GM21367 (cell line): Measurements from ENCODE around the gene COG8.
"Not testable (repeated sequence)": the region's sequence is repeated elsewhere in the genome, so short reads cannot be mapped to it uniquely, and the experiment has no call there.

Experiments used
- ATAC-seq: cut with Tn5 transposase; IDR thresholded peaks from one replicate; pipeline ENCODE4 v1.9.1; 2021; ENCODE audit not compliant: unreplicated experiment

Gene COG8, protein sequence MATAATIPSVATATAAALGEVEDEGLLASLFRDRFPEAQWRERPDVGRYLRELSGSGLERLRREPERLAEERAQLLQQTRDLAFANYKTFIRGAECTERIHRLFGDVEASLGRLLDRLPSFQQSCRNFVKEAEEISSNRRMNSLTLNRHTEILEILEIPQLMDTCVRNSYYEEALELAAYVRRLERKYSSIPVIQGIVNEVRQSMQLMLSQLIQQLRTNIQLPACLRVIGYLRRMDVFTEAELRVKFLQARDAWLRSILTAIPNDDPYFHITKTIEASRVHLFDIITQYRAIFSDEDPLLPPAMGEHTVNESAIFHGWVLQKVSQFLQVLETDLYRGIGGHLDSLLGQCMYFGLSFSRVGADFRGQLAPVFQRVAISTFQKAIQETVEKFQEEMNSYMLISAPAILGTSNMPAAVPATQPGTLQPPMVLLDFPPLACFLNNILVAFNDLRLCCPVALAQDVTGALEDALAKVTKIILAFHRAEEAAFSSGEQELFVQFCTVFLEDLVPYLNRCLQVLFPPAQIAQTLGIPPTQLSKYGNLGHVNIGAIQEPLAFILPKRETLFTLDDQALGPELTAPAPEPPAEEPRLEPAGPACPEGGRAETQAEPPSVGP

DNA sequence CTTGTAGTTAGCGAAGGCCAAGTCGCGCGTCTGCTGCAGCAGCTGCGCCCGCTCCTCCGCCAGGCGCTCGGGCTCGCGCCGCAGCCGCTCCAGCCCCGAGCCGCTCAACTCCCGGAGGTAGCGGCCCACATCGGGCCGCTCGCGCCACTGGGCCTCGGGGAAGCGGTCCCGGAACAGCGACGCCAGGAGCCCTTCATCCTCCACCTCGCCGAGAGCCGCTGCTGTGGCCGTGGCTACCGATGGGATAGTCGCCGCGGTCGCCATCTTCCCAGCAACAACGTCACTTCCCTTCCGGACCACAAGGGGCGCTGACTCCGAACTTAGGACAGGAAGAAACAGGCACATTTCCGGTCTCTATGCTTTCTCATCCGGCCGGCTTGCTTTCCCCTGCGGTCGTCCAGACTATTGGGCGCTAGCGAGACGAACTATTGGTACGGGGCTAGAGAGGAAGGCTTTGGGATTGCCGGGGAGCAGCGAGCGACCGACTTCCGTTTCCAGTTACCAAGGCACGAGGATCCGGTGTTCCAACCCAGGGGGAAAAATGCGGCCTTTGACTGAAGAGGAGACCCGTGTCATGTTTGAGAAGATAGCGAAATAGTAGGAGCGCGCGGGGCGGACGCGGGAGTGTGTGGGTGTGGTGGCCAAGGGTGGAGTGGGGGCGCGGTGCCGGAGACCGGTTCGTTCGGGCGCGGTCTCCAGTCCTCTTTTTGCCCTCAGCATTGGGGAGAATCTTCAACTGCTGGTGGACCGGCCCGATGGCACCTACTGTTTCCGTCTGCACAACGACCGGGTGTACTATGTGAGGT, at the start of gene COG8, which contains the start of gene NIP7:
TSS of gene COG8 (minus strand) at position 276 of the 806 bp plus-strand sequence. CDS start at position 264, 12 bp downstream.
TSS of gene NIP7 (plus strand) at position 484 of the 806 bp plus-strand sequence. CDS start at position 542, 58 bp downstream.
- peak; percentile 80 for ATAC-seq

DNA sequence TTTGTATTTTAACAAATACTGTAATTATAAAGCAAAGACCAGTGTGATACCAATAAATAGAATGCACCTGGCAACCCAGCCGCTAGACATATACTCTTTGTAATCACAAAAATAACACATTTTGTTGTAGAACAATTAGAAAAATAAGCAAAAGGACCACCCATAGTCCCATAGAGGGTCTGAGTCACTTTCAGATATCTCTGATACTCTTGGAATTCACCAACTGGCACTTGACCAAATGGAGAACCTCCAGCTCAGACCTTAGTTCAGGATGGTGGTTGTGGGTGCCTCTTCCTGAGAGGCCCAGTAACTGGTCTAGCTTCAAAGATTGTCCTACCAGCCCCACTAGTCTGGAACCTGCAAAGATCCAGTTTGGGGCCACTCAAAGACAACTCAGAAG, 47.2 kb upstream of the COG8 start:
- no peak for ATAC-seq

DNA sequence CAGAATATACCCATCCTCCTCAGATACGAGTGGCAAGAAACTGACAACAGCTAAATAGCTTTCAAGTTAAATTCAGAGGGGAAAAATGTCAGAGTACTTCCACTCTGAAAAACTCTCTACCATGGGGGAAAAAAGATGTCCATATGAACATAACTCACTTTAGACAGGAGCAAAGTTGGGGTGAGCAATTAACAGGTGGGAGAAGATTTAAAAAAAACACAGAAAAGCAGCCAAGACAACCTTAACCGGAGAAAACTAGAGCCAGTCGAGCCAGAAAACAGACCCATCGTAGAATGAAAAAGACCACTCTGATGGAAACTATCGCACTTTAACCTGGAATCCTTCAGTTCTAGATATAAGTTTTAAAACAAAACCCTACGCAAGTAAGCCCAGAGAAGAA, 45.6 kb upstream of the COG8 start:
- no peak for ATAC-seq

DNA sequence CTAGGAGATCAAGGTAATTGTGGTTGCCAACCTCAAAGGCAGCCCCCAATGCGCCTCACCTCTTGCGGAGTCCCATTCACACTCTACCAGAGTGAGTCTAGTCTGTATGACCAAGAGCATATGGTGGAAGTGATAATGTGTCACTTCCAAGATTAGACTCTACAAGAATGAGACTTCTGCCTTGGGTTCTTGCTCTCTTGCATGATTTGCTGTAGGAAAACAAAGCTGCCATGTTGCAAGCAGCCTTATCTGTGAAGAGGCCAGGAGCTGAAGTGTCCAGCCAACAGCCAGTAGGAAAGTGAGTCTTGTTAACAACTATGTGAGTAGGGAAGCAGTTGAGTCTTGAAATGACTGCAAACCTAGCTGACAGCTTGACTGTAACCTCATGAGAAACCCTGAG, 43.1 kb upstream of the COG8 start:
- no peak for ATAC-seq

DNA sequence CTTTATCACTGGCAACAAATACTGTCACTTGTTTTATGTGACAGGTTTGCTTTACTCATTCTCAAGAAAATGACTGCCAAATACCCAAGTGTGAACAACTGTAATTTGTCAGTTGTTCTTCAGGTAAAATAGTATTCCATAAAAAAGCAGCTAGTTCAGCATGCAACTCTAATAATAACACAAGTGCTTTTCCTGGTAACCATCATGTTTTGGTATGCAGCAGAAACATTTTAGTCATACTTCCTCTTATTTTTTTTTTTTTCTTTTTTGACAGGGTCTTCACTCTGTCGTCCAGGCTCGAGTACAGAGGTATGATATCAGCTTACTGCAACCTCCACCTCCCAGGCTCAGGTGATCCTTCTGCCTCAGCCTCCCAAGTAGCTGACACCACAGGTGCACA, 41.9 kb upstream of the COG8 start:
- ATAC-seq: no peak

DNA sequence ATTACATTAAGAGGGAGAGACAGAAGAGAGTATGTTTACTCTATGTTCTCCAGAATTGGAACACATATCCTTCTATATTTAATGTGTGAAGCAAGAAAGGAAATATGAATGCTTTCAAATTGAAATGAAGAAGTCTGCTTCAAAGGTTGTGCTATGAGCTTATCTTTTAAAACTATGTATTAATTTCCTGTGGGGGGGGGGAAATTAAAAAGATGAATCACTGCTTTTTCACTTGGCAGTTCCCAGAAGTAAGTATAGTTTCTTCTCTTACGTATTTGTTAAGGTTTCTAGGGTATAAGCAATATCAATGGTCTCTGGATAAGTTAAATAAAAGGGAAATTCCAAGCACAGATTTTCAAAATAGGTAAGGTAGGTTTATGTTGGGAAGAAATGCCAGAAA, 39.4 kb upstream of the COG8 start:
- ATAC-seq: no peak

DNA sequence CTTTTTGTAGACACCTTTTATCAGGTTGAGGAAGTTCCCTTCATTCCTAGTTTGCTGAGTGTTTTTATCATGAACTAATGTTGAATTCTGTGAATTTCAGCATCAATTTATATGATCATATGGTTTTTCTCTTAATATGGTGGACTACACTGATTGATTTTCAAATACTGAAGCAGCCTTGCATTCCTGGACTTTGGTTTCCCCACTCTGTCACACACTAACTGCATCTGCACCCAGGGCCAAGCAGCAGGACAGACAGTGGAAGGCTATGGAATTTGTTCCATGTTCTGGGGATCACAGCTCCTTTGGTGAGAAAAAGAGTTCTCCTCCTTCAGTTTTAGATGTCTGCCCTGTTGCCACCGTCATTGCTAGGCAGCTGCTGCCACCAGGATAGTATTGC, 38.7 kb upstream of the COG8 start:
- no peak for ATAC-seq

DNA sequence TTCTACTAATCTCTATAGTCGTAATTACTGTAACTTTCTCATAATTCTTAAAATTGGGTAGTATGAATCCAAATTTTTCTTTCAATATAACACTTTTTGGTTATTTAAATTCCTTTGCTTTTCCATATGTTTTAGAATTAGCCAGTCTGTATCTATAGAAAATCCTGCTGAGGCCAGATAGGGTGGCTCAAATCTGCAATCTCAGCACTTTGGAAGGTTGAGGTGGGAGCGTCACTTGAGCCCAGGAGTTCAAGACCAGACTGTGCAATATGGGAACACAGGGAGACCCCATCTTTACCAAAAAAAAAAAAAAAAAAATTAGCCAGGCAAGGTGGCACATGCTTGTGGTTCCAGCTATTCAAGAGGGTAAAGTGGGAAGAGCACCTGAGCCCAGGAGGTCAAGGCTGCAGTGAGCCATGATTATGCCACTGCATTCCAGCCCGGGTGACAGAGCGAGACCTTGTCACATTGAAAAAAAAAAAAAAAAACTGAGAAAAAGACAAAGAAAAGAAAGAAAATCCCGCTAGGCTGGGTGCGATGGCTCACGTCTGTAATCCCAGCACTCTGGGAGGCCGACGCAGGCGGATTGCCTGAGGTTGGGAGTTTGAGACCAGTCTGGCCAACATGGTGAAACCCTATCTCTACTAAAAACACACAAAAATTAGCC, 37.2 kb upstream of the COG8 start:
- ATAC-seq: no peak

DNA sequence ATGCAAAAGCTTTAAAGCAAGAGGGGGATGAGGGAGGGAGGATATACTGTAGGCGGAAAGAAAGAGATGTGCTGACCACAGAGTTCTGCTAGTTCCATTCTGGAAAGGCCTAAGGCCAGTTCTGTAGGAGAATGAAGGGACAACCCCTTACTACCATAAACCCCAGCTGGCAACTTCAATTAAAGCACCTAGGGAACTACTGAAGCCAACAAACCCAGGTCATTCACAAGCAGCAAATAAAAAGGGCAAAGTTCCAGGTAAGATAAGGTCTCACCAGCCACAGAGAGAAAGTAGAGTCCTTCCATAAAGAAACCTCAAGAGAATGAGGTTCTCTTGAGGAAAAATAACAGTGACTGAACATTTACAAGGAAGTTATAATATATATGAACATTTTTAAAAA, 33.7 kb upstream of the COG8 start:
- ATAC-seq: no peak

DNA sequence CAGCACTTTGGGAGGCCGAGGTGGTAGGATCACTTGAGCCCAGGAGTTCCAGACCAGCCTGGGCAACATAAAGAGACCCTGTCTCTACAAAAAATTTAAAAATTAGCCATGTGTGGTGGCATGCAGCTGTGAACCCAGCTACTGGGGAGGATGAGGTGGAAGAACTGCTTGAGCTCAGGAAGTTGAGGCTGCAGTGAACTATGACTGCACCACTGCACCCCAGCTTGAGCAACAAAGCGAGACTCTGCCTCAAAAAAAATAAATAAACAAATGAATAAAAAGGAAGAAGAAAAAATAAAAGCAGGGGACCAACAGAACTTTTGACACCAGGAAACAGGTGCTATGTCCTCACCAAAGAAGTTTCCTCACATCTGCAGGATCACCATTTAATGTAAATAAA, 32.2 kb upstream of the COG8 start:
- ATAC-seq: no peak

DNA sequence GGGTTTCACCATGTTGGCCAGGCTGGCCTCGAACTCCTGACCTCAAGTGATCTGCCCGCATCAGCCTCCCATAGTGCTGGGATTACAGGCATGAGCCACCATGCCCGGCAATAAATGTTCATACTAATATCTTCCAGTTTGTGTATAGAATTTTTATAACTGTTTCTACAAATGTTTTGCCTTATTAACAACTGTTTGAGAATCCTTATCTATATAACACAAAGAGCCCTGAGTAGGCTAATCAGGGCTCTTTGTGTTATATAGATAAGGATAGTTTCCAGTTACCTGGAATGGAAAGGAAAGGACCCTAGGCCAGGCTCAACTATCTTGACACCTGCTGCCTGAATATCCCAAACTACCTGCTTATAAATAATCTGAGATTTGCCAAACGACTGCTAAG, 29.5 kb upstream of the COG8 start:
- ATAC-seq: no peak

DNA sequence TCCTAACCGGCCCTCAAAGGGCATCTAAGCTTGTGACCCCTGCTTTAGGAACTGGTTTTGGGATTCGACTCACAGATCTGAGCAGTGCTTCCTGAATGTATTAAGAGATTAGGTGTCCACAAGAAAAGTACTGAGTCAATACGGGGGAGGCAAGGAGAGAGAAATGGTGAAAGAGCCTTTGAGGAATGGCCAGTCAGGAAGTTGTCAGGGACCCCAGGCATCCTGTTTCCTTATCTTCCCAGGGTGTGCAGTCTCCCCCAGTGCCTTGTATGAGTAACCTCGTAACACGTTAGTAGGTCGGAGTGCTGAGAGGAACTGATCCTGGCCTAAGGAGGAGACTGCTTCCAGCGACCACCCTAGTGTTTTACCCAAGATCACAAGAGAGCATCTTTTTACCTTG, 28.6 kb upstream of the COG8 start:
- ATAC-seq: no peak

DNA sequence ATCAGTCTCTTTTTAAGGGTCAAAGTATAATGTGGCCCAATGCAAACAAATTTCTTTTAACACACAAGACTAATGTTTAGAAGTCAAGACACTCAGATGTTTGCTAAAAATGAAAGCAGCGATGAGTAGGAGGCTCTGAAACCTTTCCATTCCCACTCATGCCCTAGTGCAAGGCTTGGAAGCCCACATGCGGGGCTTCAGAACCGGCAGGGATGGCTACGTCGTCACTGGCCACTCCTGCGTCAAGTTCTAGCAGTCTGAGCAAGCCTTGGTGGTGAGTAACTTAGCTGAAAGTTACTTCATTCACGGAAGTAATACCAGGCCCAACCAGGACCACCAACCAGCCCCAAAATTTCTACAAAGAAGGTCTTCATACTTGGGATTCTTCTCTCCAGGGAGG, 27.1 kb upstream of the COG8 start:
- ATAC-seq: no peak

DNA sequence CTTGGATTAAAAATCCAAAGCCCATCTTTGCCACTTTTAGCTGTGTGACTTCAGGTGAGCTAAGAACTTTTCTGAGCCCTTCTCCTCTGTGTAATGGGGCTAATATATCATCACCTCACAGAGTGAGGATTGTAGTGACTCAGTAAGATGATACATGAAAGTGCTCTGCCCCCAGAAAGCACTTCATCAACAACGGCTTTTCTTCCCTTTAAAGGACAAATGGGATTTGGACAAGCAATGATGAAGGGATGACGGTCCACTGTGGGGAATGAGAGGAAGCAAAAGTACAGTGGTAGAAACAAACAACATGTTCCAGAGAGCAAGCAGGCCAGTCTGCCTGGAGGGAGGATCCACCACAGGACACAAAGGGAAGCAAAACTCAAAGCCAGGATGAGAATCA, 26.5 kb upstream of the COG8 start:
- ATAC-seq: no peak

DNA sequence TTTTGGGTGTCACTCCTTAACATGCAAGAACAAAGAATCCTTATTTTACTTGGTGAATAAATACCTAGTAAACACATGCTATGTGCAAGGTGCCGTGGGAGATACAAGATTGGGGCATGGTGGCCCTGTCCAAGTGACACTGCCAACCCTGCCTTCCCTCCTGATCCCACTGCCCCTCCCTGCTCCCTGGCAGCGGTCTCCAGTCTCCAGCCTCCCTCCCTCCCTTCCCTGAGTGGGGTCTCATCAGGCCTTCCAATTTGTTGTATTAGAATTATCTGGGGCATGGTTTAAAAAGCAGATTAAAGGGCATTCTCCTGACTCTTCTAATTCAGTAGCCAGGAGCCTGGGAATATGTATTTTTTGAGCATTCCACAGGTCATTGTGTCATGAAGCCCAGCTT, 24.7 kb upstream of the COG8 start:
- ATAC-seq: no peak

DNA sequence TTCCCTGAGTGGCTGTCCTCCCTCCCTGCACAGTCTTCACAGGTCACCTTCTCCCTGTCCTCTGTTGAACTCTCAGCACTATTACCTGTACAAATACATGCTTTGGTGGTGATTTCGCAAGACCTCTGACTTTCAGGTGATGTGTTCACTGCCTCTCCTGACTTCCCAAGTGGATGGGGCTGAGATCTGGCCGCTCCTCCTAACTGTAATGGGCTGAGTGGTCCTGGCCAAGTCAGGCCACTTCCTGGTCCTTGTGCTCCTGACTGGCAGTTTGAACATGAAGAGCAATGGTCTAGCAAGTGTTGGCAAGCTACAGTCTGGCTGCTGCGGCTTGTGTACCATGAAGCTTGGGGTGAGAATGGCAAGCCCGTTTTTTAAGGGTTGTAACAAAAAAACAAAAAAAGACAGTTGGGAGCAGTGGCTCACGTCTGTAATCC, 23.9 kb upstream of the COG8 start:
- ATAC-seq: no peak

DNA sequence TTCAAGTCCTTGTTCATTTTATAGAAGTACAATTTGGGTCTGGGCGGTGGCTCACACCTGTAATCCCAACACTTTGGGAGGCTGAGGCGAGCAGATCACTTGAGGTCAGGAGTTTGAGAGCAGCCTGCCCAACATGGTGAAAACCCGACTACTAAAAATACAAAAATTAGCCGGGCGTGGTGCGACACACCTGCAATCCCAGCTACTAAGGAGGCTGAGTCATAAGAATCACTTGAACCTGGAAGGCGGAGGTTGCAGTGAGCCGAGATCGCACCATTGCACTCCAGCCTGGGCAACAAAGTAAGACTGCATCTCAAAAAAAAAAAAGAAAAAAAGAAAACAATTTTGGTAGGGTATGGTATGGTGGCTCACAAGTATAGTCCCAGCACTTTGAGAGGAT, 20.7 kb upstream of the COG8 start:
- ATAC-seq: not testable (repeated sequence)

DNA sequence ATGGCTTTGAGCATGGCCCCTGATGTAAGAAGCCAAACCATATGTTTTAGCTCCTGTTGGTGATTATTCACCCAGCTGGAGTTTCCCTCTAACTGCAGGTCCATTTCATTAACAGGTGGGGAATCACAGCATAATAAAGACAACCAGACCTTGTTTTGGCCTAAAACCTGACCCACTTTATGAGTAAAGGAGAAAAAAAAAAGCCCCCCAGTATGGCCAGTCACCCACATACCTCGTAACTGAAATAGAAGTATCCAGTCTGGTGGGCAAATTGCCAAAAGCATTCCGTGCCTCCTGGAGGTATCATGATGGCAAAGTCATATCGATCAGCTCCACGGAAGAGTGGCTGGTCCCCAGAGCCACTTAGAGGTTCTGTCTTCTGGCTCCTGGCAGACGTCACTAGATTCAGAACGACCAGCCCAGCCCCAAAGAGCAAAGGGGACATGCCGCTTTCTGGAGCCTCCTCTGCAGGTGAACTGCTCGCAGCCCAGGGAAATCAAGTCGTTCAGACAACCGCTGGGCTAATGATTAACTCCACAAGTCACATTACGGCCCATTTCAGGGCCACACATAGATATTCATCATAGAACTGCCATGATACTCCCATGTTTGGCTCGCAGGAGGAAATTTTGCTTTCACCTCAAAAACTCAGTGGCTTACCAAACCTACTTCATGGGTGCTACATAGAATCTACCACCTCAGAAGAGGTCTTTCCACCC, 12.1 kb upstream of the COG8 start, which contains the start of gene TMED6:
TSS of gene TMED6 (minus strand) at position 478 of the 719 bp plus-strand sequence. CDS start at position 445, 33 bp downstream.
- ATAC-seq: no peak

DNA sequence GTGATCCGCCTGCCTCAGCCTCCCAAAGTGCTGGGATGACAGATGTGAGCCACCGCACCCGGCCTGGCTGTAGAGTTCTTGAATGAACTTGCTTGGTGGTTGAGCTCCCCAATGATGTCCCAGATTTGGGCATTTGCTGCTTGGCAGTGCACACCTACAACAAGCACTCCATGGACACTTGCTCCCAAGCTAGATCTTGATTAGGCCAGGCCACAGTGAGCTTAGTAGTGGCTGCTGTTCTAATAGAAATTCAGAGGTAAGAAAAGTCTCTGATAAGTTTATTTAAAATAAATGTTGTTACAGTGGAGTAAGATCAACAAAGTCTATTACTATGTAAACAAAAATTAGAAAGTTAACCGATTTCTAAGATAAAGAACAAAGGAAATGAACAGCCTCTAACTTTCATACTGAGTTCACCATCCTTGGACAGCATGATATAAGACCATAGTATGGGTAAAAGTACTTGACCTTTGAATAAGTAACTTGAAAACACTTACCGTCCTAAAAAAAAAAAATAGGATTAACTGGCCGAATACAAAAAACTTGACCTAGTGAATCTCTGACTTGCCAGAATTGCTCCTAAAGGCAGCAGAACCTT, 11.3 kb upstream of the COG8 start:
- ATAC-seq: no peak

DNA sequence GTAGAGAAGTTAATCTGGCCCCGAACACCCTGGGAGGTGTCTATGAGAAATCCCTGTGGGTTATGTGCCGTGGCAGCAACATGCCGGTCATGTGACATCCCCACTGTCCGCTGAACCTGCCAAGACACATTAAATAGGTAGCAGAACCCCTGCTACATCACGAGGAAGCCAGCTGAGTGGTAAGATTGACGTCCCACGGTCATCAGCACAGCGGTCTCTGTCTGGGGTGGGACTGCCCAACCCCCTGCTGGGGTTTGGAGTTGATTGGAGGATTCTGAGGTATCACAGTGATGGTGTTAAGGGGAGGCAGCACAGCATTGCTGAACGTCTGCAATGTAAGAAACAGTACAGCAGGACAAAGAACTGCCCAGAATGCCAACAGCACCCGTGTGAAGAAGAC, 10.2 kb upstream of the COG8 start:
- no peak for ATAC-seq
